ENCODE measurements around the gene RAB43.

Gene RAB43

GRCh38 chr3:129126726-129127280, 5.2 kb upstream of the RAB43 start:
- H3K4me1 ChIP-seq (ENCODE audit: insufficient read depth, low read length, poor library complexity, severe bottlenecking), result peaks cover 14% of the 10 kb centered on the region
- H3K4me2 ChIP-seq (ENCODE audit: low read depth, low read length, poor library complexity, severe bottlenecking), result no peak overlapping the region
- no peak for TF ChIP-seq EZH2phosphoT487 (IDR thresholded peaks at IDR 0.05; ENCODE audit: borderline replicate concordance)
- TF ChIP-seq, protein P1, sequence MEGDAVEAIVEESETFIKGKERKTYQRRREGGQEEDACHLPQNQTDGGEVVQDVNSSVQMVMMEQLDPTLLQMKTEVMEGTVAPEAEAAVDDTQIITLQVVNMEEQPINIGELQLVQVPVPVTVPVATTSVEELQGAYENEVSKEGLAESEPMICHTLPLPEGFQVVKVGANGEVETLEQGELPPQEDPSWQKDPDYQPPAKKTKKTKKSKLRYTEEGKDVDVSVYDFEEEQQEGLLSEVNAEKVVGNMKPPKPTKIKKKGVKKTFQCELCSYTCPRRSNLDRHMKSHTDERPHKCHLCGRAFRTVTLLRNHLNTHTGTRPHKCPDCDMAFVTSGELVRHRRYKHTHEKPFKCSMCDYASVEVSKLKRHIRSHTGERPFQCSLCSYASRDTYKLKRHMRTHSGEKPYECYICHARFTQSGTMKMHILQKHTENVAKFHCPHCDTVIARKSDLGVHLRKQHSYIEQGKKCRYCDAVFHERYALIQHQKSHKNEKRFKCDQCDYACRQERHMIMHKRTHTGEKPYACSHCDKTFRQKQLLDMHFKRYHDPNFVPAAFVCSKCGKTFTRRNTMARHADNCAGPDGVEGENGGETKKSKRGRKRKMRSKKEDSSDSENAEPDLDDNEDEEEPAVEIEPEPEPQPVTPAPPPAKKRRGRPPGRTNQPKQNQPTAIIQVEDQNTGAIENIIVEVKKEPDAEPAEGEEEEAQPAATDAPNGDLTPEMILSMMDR (conservative IDR thresholded peaks at IDR 0.05; ENCODE audit: low read length), result no peak
- peaks cover 39% of the 10 kb centered on the region; the same call in 1 of the 2 replicates for H3K36me3 ChIP-seq (ENCODE audit: insufficient read depth, low read length)
- no peaks in the 10 kb centered on the region for H3K9me3 ChIP-seq (ENCODE audit: insufficient read depth, low read depth, low read length)
- H3K27me3 ChIP-seq (ENCODE audit: insufficient read depth, low read length, poor library complexity, severe bottlenecking), result no peaks in the 10 kb centered on the region
- H3K4me3 ChIP-seq (ENCODE audit: low read length, poor library complexity, severe bottlenecking), result no peak overlapping the region
- H3K9ac ChIP-seq (ENCODE audit: low read depth, low read length, poor library complexity, severe bottlenecking), result no peak overlapping the region
- no peak overlapping the region for H2AFZ ChIP-seq (ENCODE audit: low read length)
- no peaks in the 10 kb centered on the region for H4K20me1 ChIP-seq (ENCODE audit: insufficient read depth, low read length, poor library complexity, severe bottlenecking)
- H3K79me2 ChIP-seq (ENCODE audit: insufficient read depth, low read length), result no peaks in the 10 kb centered on the region
- peaks cover 15% of the 10 kb centered on the region for H3F3A ChIP-seq (ENCODE audit: low read depth)
- H3K9me2 ChIP-seq (replicated peaks; ENCODE audit: low read depth, low read length), result no peaks in the 10 kb centered on the region

- Histone ChIP-seq H3K9me2 (replicated peaks; ENCODE audit: low read depth, low read length) (no peaks in the 10 kb centered on the region), H4K20me1 (ENCODE audit: insufficient read depth, low read length, poor library complexity, severe bottlenecking) (no peaks in the 10 kb centered on the region), H3K36me3 (ENCODE audit: insufficient read depth, low read length) (peaks cover 8% of the 10 kb centered on the region; the same call in 1 of the 2 replicates), H3K4me3 (ENCODE audit: low read length, poor library complexity, severe bottlenecking) (no peak overlapping the region), H3K9me3 (ENCODE audit: insufficient read depth, low read depth, low read length) (no peaks in the 10 kb centered on the region), H3K4me2 (ENCODE audit: low read depth, low read length, poor library complexity, severe bottlenecking) (no peak overlapping the region), H3K79me2 (ENCODE audit: insufficient read depth, low read length) (peaks cover 17% of the 10 kb centered on the region), H3K9ac (ENCODE audit: low read depth, low read length, poor library complexity, severe bottlenecking) (no peak overlapping the region), H3F3A (ENCODE audit: low read depth) (peaks cover 15% of the 10 kb centered on the region), H2AFZ (ENCODE audit: low read length) (no peak overlapping the region), H3K4me1 (ENCODE audit: insufficient read depth, low read length, poor library complexity, severe bottlenecking) (peaks cover 32% of the 10 kb centered on the region), H3K27me3 (ENCODE audit: insufficient read depth, low read length, poor library complexity, severe bottlenecking) (no peaks in the 10 kb centered on the region)
- TF ChIP-seq, protein P1 (conservative IDR thresholded peaks at IDR 0.05; ENCODE audit: low read length), result no peak
- no peak for TF ChIP-seq EZH2phosphoT487 (IDR thresholded peaks at IDR 0.05; ENCODE audit: borderline replicate concordance)
Measured at GRCh38 chr3:129123314-129124060, 1.9 kb upstream of the RAB43 start.

DNA sequence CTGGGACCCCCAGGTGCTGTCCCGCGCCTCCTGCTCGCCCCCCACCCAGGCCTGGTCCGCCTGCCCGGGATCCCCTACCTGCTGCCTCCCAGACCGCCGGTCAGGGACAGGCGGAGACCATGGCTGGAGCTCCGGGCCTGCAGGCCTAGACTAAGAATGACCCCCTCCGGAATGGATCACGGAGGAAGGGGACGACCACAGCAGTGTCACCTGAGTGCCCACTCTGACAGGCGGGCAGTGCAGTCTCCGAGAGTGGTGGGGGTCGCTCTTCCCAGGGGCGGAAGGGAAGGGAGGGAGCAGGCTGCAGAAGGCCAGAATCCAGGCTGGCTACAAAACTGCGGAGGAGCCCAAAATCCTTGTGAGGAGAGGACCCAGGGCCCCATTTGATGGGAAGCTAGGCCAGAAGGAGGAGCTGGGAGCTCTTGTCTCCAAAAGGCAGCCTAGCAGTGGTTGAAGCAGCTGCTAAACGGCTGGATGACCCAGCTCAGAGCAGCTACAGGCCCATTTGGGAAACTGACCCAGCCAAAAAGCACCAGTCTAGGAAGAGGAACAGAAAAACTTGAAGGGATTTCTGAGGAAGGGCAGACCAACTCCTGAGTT, 908 bp upstream of the RAB43 start:
- no peaks in the 10 kb centered on the region for H3K9me2 ChIP-seq (replicated peaks; ENCODE audit: low read depth, low read length)
- H3K4me2 ChIP-seq (ENCODE audit: low read depth, low read length, poor library complexity, severe bottlenecking), result peak overlapping the region; percentile 44
- H2AFZ ChIP-seq (ENCODE audit: low read length), result no peak overlapping the region
- H3K4me1 ChIP-seq (ENCODE audit: insufficient read depth, low read length, poor library complexity, severe bottlenecking), result peaks cover 41% of the 10 kb centered on the region
- peaks cover 7% of the 10 kb centered on the region; the same call in 1 of the 2 replicates for H3K36me3 ChIP-seq (ENCODE audit: insufficient read depth, low read length)
- H3K4me3 ChIP-seq (ENCODE audit: low read length, poor library complexity, severe bottlenecking), result no peak overlapping the region
- H3K79me2 ChIP-seq (ENCODE audit: insufficient read depth, low read length), result peaks cover 27% of the 10 kb centered on the region
- no peaks in the 10 kb centered on the region for H3K9me3 ChIP-seq (ENCODE audit: insufficient read depth, low read depth, low read length)
- peaks cover 15% of the 10 kb centered on the region for H3F3A ChIP-seq (ENCODE audit: low read depth)
- no peaks in the 10 kb centered on the region for H3K27me3 ChIP-seq (ENCODE audit: insufficient read depth, low read length, poor library complexity, severe bottlenecking)
- H4K20me1 ChIP-seq (ENCODE audit: insufficient read depth, low read length, poor library complexity, severe bottlenecking), result no peaks in the 10 kb centered on the region
- no peak overlapping the region for H3K9ac ChIP-seq (ENCODE audit: low read depth, low read length, poor library complexity, severe bottlenecking)
- no peak for TF ChIP-seq EZH2phosphoT487 (IDR thresholded peaks at IDR 0.05; ENCODE audit: borderline replicate concordance)
- TF ChIP-seq, protein P1 (conservative IDR thresholded peaks at IDR 0.05; ENCODE audit: low read length), result no peak

Measured in Loucy (cell line).